NCI-H1417 treated with DMSO at 0.1 percent for 48 hours (cell line): ENCODE data around the gene RNF126.

Experiments used
- DNase-seq: peaks from one replicate; lab custom pipeline; 2025; lab: John Stamatoyannopoulos, UW

The RNF126 gene

GRCh38 chr19:662207-662961, 630 bp downstream of the RNF126 start:
- DNase-seq: no peak

GRCh38 chr19:661427-662196, 1.4 kb downstream of the RNF126 start:
- no peak for DNase-seq

GRCh38 chr19:660793-661426, 2.1 kb downstream of the RNF126 start:
- no peak for DNase-seq

GRCh38 chr19:658916-659839, 3.8 kb downstream of the RNF126 start:
- DNase-seq: no peak

DNA sequence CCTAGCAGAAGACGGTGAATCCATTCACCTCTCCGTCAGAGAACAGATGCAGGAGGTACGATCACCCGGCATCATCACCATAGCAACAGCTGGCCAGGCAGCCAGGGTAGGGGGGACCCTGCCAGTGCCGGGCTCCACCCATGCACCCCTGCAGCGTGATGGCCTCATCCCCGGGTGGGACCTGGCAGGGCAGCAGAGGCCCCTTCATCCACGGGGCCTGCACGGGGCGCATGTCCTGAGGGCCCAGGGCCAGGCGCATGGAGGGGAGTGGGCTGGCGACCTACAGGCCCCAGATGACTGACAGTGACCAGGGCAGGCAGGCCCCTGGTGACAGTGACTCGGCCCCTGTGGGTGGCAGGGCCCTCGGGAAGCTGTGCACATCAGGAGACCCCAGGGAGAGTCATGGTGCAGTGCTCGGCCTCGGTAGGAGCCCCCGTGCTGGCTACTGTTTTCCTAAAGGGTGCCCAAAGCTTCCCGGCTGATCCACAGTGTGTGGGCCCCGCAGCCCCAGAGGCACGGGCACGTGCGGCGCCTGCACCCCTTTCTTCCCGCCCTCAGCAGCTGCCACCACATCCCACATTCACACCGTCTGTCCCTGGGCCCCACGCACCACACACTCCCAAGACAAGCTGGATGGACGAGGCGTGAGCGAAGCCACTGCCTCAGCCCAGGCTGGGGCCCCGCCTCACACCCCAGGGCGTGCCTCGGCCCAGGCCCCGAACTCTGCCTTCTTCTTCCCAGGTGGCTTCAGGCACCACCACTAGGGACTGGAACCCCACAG, 4.8 kb downstream of the RNF126 start:
- DNase-seq: no peak

- no peak for DNase-seq
Measured at GRCh38 chr19:657611-658010, 5.4 kb downstream of the RNF126 start.

- DNase-seq: no peak
Measured at GRCh38 chr19:656751-657559, 6.1 kb downstream of the RNF126 start.

DNA sequence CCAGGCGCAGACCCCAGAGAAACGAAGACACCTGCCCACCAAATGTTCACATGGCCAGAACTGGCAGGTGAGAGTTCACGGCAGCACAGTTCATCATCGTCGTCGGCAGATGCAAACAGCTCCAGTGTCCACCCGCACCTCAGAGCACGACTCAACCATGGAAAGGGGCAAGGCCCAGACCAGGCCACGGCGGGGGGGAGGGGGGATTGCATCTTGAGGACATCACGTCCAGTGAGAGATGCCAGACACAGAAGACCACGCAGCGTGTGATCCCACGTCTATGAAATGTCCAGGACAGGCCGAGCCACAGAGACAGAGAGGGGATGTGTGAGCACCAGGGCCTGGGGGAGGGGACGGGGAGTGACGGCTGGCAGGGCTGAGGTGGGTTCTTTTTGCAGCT, 7.3 kb downstream of the RNF126 start:
- no peak for DNase-seq

GRCh38 chr19:653425-653824, 9.6 kb downstream of the RNF126 start:
- no peak for DNase-seq

GRCh38 chr19:652467-653389, 10.3 kb downstream of the RNF126 start:
- DNase-seq: no peak

DNA sequence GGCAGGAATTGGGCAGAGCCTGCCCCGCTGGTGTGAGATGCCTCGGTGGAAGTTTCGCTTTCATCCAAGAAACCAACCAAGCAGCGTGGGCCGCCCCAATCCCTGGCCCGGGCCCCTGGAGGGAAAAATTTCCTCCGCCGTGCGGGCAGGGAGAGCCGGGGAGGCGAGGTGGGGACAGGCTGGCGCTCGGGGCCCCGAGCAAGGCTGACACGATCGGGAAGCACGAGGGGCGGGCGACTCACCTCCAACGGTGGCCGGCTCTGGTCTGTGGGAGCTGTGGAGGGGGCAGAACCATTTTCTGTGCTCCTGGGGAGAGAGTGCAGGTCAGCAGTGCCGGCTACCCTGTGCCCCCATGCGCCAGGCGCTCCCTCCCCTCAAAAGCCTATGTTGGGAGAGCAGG, 11.0 kb downstream of the RNF126 start:
- DNase-seq: no peak

GRCh38 chr19:651114-651818, 11.7 kb downstream of the RNF126 start:
- DNase-seq: no peak

DNA sequence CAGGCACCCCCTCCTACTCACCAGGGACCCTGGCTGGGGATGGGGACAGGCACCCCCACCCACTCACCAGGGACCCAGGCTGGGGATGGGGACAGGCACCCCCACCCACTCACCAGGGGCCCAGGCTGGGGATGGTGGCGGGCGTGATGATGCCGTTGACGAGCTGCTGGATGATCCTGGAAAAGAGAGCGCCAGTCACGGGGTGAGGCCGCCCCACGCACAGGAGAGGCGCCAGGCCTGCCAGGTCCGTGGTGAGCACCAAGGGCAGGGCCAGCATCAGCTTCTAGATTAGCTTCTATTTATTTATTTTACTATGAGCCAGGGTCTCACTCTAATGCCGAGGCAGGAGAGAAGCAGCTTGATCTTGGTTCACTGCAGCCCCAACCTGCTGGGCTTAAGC, 12.9 kb downstream of the RNF126 start:
- DNase-seq: no peak

- no peak for DNase-seq
Measured at GRCh38 chr19:648904-649801, 13.9 kb downstream of the RNF126 start.

DNA sequence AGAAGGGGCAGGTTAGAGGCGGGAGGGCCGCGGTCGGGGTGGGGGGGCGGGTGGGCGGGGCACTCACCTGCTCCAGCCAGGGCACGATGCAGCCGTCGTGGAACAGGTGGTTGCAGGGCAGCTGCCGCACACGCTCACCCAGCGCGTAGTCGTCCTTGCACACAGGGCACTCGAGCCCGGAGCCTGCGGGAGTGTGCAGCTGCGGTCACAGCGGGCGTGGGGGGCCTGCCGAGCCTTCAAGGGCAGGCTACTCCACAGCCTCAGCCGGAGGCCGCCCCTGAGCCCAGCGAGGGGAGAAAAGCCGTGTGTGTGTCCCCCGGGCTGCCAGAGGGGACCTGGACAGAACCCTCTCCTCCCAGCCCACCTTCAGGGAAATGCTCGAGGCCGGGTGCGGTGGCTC, 14.7 kb downstream of the RNF126 start:
- DNase-seq: no peak

DNA sequence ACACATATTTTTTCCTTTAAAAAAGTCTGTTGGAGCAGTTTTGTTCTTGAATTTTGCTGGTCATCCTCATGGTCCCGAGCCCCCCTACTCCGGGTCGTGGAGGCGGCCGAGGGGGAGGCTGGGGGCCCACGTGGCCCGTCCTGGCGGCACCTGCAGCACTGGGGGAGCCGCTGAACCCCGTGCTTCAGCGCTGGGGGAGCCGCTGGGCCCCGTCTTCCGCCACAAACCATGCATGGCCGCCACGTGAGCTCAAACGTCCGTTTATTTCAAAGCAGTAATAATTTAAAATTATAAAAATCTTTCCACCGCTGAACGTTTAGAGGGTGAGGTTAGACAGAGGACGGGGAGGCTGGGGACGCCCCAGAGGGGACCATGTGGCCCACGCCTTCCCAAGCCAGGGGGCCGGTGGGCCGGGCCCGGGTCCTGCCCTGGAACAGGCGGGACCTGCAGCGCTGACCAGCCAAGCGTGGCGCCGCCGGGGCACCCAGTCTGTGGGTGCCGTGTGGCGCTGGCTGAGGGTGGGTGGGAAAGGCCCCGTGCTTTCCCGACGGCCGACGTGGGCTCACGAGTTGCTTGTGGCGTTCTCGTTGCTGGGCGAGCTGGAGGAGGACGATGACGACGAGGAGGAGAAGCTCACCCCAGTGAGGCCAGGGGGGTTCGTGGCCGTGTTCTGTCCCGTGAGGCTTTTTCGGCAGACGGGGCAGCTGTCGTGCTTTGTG, 15.3 kb downstream of the RNF126 start:
- no peak for DNase-seq
